Ishikawa (cell line): ENCODE results near the gene TMEM26.

ENCODE experiments used
- CEBPB ChIP-seq: IDR thresholded peaks from 2 replicates; pipeline ENCODE4 v1.6.1; 2012
- CREB1 ChIP-seq: IDR thresholded peaks from 2 replicates; pipeline ENCODE4 v1.6.1; 2012; ENCODE audit warnings: low read depth
- EGR1 ChIP-seq: IDR thresholded peaks from 2 replicates; pipeline ENCODE4 v1.6.1; 2012
- EP300 ChIP-seq: IDR thresholded peaks from 2 replicates; pipeline ENCODE4 v1.6.1; 2012; ENCODE audit warnings: borderline replicate concordance
- MAX ChIP-seq: IDR thresholded peaks from 2 replicates; pipeline ENCODE4 v1.6.1; 2012
- NFIC ChIP-seq: IDR thresholded peaks from 2 replicates; pipeline ENCODE4 v1.6.1; 2012
- RAD21 ChIP-seq: IDR thresholded peaks from 2 replicates; pipeline ENCODE4 v1.6.1; 2012; ENCODE audit warnings: low read depth
- REST ChIP-seq: IDR thresholded peaks from 2 replicates; pipeline ENCODE4 v1.6.1; 2012; ENCODE audit warnings: low read depth, mild to moderate bottlenecking
- TAF1 ChIP-seq: IDR thresholded peaks from 2 replicates; pipeline ENCODE4 v1.6.1; 2012; ENCODE audit warnings: low read depth, mild to moderate bottlenecking
- TCF12 ChIP-seq: IDR thresholded peaks from 2 replicates; pipeline ENCODE4 v1.6.1; 2012; ENCODE audit warnings: low read depth
- TEAD4 ChIP-seq: IDR thresholded peaks from 2 replicates; pipeline ENCODE4 v1.6.1; 2012
- YY1 ChIP-seq: IDR thresholded peaks from 2 replicates; pipeline ENCODE4 v1.6.1; 2012; ENCODE audit warnings: low read depth
- ZBTB7A ChIP-seq: IDR thresholded peaks from 2 replicates; pipeline ENCODE4 v1.6.1; 2012; ENCODE audit warnings: low read depth

GRCh38 chr10:61463035-61463909 is 10.1 kb upstream of the TMEM26 start:
- TF ChIP-seq EP300 (no peak), RAD21 (no peak), NFIC (no peak), TAF1 (no peak), TCF12 (no peak), YY1 (no peak), REST (no peak), CEBPB (no peak), ZBTB7A (no peak), MAX (no peak), CREB1 (no peak), TEAD4 (no peak), EGR1 (no peak)
